DND-41 (cell line): ENCODE data around the gene MPST.

Experiments used
- CTCF ChIP-seq: IDR thresholded peaks from 2 replicates; pipeline ENCODE4 v1.5.1; 2012; ENCODE audit warnings: borderline replicate concordance, low read length, moderate library complexity, mild to moderate bottlenecking; ENCODE audit not compliant: poor library complexity, severe bottlenecking; ENCODE audit errors: extremely low read depth
- EZH2 ChIP-seq: IDR thresholded peaks from 3 replicates; pipeline ENCODE4 v1.6.1; 2012; ENCODE audit warnings: borderline replicate concordance, low read depth, mild to moderate bottlenecking, moderate library complexity, low read length, inconsistent platforms; ENCODE audit not compliant: severe bottlenecking

DNA sequence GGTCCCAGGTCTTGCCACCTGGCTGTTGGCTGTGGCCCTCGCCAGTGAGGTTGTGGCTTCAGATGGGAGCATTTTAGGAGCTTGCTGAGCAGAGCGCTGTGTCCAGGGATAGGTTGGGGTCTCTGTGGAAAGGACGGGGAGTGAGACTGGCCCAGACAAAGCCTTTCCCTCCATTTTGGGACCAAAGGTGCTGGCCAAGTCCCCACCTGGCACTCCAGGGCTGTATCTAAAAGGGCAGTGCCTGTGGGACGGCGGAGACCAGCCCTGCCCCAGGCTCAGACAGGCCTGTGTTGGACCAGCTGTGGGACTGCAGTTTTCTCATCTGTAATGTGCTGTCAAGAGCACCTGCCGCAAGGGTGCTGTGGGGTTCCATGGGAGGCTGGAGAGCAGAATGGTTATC is 27.0 kb downstream of the MPST start:
- no peak for TF ChIP-seq CTCF
- no peak for TF ChIP-seq EZH2
